ENCODE results near the gene CHTOP.
A peak's percentile ranks its signal among the peaks of the same experiment; 100 is the strongest.
"Not testable (repeated sequence)": the region's sequence is repeated elsewhere in the genome, so short reads cannot be mapped to it uniquely, and the experiment has no call there.

CHTOP gene

DNA sequence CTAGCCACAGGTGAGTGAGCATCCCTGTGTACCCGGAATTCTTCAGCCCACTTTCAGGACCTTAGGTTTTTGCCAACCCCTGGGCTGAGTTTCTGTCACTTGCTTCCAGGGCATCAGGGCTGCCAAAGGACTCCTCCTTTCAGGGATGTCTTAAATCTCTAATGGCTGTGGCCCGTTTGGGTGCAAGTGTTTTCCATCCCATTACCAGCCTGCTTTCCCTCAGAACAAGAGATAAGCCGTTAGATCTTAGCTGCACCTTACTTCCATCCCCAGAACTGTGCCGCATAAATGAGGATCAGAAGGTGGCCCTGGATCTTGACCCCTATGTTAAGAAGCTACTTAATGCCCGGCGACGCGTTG, 25.3 kb downstream of the CHTOP start:
- no peak for DNase-seq (ENCODE audit: low read depth)

DNA sequence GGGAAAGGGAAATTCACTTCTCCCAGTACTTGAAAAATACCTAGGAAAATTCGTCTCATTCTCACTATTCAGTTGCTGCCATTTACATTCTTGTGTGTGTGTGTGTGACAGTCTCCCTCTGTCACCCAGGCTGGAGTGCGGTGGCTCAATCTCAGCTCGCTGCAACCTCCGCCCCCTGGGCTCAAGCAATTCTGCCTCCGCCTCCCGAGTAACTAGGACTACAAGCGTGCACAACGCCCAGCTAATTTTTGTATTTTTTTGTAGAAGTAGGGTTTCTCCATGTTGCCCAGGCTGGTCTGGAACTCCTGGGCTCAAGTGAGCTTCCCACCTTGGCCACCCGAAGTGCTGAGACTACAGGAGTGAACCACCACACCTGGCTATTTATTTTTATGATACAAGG, 25.8 kb downstream of the CHTOP start:
- no peak for DNase-seq (ENCODE audit: low read depth)

DNA sequence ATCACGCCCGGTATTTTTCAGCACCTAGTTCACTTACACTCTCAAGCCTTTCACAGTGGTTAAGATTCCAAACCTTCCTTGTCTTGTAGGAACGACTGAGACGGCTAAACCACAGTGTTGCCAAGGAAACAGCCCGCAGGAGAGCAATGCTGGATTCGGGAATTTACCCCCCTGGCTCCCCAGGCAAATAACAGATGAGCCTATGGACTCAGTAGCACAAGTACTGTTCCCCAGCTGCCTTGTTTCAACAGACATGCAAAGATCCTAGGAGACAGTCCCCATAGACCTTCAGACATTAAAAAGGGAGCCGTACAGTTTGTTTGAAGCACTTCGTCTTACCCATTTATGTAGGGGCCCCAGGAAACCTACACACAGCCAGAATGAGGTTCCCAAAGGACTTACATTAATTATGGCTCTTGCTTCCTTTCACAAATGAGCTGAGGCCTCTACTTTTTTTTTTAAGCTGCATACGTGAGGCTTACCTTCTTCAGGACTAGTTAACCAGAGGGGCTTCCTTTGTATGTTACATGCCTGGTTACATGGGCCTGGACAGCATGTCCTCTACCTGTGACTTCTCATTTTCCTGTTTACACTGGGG, 27.3 kb downstream of the CHTOP start:
- no peak for DNase-seq (ENCODE audit: low read depth)

DNA sequence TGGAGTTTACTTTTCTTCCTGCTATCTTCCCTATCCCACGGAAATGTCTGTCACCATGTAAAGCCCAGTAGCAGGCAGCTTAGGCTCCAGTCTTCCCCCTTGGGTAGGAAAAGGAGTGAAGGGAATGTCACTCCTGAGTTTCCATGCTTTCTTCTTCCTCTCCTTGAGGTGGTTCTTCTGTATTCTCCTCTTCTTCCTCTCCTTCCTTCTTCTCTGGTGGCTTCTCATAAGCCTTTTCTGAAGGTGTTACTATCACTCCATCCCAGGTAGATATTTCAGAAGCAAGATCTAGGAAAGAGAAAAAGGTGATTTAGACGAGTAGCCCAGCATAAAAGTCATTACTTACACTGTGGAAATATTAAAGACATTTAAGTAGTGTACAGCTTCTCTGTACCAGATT, 28.4 kb downstream of the CHTOP start:
- DNase-seq (ENCODE audit: low read depth) = no peak

DNA sequence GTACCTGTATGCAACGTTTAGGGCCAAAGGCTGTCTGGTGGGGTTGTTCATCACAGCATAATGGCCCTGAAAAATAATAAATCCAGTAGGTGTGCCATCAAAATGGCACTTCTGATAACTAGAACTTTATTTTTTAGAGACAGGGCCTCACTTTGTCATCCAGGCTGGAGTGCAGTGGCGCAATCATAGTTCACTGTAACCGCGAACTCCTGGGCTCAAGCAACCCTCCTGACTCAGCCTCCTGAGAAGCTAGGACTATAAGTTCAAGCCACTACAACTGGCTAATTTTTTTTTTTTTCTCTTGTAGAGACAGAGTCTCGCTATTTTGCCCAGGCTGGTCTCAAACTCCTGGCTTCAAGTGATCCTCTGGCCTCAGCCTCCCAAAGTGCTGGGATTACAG, 29.3 kb downstream of the CHTOP start:
- DNase-seq (ENCODE audit: low read depth) = no peak

DNA sequence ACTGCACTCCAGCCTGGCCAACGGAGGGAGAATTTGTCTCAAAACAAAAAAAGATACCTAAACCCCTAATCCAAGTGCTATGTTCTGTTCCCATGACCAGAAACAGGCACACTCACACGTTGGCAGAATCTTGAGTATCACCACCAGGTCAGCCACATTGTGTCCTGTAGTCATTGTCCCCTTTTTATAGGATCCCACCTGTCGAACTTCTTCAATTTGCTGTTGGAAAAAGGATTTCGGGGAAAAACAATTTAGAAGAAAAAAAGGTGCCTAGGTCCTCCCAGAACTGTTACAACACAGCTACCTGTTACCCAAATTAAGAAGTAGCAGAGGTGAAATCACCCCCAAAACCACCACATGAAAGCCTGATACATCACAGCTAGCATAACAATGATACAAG, 33.6 kb downstream of the CHTOP start:
- no peak for DNase-seq (ENCODE audit: low read depth)

DNA sequence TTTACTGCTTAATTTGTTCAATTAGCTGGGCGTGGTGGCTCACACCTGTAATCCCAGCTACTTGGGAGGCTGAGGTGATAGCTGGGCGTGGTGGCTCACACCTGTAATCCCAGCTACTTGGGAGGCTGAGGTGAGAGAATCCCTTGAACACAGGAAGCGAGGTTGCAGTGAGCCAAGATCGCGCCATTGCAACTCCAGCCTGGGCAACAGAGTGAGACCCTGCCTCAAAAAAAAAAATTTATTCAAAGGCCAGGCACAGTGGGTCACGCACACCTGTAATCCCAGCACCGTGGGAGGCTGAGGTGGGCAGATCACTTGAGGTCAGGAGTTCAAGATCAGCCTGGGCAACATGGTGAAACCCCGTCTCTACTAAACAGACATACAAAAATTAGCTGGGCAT, 34.8 kb downstream of the CHTOP start:
- not testable (repeated sequence) for DNase-seq (ENCODE audit: low read depth)

DNA sequence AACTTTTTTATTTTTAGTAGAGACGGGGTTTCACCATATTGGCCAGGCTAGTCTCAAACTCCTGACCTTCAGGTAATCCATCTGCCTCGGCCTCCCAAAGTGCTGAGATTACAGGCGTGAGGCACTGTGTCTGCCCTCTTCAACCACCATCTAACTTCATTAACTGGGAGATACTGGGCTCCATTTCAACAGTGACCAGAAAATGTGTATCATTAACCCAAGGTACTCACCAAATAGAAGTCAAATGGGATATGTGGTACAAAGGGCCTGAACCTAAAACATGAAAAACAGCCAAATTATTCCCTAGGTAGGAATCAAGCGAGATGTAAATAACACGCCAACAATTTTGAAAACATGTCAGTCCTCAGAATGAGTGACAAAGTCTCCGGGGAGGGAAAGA, 35.7 kb downstream of the CHTOP start:
- DNase-seq (ENCODE audit: low read depth) = no peak

DNA sequence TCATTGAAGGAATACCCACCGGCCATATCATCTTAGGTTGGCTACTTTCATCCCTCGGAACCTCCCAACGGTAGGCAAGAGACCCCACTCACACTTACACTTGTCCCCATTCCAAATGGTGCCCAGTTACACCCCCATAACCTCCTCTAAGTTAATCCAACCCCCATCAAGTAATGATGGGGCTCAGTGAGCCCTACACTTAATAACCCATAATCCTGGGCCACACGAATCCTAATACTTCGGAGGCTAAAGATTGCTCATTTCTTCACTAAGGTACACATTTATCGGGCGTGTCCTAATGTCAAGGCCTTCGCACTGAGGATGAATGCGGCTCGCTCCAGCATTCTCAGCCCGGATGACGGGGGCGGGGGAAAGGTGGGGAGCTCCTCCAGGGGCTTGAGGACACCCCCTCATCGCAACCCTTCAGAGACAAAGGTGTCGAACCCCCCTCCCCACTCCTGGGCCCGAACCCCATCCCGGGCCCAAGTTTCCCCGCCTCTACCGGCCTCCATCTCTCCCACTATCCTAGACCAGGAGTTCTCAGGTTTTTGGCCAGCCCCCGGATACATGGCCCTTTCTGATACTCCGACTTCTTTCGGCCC, 36.5 kb downstream of the CHTOP start:
- no peak for DNase-seq (ENCODE audit: low read depth)

DNA sequence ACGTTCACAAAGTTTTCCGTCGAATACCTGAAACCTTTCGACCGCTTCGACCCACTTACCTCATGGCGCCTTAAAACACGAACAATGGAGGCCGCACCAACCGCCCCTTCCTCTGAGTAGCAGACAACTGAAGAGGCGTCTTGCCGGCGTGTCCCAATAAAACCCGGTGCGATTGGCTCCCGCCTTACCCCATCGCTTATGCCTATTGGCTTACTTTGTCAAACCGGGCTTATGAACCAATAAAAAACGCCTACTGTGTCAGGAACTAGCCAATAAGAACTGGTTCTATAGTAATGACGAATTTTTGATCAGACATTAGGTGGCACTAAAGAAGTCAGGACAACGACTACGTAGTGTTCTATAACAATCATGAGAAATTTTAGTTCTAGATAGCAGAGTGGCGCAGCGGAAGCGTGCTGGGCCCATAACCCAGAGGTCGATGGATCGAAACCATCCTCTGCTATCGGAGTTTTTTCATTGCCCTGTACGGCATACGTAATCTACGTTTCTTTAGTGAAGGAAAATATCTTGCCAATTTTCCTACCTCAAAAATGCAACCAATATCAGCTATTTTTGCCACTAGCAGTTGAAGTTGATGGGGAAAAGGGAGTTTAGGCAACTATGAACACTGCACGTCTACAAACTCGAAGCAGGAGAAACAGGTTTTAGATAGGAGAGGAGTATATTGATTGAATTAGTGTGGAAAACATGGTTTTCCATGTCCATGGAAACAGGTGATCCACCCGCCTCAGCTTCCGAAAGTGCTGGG, 37.2 kb downstream of the CHTOP start, which contains the start of gene ILF2:
Gene ILF2 (minus strand): TSS at position 135 of the 769 bp plus-strand sequence. CDS start 71 bp downstream, at position 64.
- DNase-seq (ENCODE audit: low read depth) = peak; percentile 100

DNA sequence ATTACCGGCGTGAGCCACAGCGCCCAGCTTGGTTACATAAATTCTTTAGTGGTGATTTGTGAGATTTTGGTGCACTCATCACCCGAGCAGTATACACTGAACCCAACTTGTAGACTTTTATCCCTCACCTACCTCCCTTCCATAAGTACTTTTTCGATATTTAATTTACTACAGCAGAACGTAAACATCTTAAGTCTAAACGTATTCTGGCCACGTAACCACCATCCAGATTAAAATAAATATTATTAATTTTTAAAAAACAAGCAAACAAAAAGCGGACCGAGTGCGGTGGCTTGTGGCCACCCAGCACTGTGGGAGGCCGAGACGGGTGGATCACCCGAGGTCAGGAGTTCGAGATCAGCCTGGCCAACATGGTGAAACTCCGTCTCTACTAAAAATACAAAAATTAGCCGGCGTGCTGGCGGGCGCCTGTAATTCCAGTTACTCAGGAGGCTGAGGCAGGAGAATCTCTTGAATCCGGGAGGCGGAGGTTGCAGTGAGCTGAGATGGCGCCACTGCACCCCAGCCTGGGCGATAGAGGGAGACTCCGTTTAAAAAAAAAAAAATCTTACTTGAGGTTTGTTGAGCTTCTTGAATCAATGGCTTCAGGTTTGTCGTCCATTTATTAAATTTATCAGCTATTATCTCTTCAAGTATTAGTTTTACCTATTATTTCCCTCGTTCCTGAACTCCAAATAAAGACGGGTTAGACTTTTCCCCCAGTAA, 37.9 kb downstream of the CHTOP start:
- DNase-seq (ENCODE audit: low read depth) = not testable (repeated sequence)

DNA sequence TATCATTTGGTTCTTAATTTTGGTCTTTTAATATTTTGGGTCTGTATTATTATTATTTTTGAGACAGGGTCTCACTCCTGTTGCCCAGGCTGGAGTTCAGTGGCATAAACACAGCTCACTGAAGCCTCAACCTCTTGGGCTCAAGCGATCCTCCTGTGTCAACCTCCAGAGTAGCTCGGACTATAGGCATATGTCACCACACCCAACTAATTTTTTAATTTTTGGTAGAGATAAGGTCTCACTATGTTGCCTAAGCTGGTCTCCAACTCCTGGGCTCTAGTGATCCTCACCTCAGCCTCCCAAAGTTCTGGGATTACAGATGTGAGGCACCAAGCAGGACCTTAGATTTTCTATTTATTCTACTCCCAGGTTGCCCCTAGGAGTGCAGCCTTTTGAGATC, 39.6 kb downstream of the CHTOP start:
- DNase-seq (ENCODE audit: low read depth) = no peak

DNA sequence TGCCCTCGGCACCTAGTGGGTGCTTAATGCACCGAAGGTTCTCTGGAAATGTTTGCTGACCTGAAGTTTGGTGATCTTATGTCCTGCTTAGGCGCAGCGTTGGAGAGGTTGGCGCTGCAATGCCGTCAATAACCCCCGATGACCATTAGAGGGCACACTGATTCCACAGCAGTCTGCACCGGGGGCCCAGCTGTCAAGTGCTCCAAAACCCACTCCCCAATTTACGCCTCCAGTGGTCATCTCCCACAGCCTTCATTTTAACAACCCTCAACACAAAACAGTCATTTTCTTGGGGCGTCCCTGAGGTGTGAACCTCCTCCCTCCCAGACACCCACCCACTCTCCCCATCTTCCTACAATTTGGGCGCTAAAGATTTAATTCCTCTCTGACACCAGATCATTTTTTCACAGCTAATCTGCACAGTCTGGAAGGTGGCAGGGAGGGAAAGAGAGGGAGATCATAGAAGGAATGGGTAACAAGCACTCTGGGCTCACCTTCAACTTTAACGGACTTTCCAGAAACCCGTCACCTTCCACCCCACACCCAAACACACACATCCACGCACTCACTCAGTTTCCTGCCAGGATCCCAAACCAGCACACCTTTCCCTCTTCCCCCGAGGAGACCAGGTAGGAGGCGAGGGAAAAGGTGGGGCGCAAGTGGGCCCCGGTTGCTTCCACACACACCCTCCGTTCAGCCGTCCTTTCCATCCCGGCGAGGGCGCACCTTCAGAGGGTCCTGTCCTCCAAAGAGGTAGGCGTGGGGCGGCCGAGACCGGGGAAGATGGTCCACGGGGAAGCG, 44.1 kb downstream of the CHTOP start:
- DNase-seq (ENCODE audit: low read depth) = no peak

DNA sequence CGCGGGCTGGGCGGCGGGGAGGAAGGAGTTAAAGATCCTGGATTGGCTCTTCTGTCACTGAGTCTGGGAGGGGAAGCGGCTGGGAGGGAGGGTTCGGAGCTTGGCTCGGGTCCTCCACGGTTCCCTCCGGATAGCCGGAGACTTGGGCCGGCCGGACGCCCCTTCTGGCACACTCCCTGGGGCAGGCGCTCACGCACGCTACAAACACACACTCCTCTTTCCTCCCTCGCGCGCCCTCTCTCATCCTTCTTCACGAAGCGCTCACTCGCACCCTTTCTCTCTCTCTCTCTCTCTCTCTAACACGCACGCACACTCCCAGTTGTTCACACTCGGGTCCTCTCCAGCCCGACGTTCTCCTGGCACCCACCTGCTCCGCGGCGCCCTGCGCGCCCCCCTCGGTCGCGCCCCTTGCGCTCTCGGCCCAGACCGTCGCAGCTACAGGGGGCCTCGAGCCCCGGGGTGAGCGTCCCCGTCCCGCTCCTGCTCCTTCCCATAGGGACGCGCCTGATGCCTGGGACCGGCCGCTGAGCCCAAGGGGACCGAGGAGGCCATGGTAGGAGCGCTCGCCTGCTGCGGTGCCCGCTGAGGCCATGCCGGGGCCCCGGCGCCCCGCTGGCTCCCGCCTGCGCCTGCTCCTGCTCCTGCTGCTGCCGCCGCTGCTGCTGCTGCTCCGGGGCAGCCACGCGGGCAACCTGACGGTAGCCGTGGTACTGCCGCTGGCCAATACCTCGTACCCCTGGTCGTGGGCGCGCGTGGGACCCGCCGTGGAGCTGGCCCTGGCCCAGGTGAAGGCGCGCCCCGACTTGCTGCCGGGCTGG, 44.9 kb downstream of the CHTOP start, which contains the start of gene NPR1:
Gene NPR1 (plus strand): TSS at position 170 of the 818 bp plus-strand sequence. CDS start 421 bp downstream, at position 591.
- DNase-seq (ENCODE audit: low read depth) = no peak

DNA sequence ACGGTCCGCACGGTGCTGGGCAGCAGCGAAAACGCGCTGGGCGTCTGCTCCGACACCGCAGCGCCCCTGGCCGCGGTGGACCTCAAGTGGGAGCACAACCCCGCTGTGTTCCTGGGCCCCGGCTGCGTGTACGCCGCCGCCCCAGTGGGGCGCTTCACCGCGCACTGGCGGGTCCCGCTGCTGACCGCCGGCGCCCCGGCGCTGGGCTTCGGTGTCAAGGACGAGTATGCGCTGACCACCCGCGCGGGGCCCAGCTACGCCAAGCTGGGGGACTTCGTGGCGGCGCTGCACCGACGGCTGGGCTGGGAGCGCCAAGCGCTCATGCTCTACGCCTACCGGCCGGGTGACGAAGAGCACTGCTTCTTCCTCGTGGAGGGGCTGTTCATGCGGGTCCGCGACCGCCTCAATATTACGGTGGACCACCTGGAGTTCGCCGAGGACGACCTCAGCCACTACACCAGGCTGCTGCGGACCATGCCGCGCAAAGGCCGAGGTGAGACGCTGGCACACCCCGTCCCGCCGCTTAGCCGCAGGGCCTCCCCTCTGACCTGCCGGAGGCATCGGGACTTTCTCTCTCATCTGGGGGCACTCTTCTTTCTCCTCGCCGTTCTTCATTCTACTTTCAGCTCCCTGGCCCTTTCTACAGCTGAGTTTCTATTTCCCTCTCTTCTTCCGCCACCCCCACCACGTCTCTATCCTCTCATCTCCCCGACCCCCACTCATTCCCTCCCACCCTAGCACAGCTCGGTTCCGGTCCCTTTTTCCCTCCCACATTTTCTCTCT, 45.7 kb downstream of the CHTOP start:
- no peak for DNase-seq (ENCODE audit: low read depth)

DNA sequence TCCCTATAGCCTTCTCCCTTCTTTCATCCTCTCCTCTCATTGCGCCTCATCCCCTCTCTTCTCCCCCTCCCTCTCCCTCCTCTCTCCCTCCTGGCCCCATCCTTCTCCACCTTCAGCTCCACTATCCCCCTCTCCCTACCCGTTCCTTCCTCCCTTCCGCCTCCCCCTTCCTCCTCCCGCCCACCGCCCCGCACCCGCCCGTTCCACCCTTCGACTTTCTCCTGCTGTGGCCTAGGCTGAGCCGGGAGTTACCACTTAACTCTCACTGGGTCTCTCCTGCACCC, 46.2 kb downstream of the CHTOP start:
- no peak for DNase-seq (ENCODE audit: low read depth)

DNA sequence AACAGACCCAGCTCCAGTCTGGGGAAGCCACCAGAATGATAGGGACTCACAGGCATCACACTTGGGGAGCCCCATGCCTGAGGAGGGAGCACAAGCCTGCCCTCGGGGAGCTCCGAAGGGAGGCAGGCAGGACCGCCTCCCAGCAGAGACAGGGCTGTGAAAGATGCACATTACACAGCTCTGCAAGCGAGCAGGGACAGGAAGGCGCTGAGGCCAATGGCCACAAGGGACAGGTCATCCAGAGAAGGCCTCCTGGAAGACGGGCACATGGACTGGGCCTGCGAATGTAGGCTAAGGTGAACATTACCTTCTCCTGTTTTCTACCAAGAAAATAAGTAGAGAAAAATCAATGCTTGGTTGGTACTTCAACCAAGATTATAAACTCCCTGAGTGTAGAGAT, 48.9 kb downstream of the CHTOP start:
- DNase-seq (ENCODE audit: low read depth) = no peak

DNA sequence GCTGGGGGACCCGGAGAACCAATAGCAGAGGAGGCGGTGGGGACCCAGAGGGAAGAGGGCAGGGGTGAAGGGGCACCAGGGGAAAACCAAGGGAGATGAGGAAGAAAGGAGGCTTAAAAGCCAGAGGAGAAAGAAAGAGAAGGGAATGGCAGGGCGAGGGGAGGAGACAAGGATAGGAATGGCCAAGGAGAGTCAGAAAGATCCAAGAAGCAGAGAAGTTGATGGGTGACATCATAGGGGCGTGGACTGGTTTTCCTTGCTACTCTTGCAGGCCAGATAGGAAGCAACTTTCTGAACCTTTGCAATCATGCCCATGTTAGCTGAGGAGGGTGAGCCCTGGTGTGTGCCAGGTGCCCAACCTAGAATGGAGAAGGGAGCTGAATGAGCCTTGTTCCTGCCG, 50.0 kb downstream of the CHTOP start:
- DNase-seq (ENCODE audit: low read depth) = no peak

DNA sequence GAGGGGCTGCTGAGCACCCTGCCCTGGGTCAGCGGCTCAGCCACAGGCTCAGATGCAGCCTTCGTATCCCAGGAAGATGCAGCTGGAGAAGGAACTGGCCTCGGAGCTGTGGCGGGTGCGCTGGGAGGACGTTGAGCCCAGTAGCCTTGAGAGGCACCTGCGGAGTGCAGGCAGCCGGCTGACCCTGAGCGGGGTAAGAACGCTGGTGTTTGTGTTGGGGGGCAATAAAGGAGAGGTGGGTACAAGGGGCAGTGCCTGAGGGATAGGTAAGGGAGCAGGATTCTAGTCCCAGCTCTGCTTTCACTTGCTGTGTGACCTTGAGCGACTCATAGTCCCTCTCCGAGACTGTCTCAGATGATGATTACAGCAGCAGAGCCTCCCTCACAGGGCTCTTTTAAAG, 51.0 kb downstream of the CHTOP start:
- DNase-seq (ENCODE audit: low read depth) = no peak

DNA sequence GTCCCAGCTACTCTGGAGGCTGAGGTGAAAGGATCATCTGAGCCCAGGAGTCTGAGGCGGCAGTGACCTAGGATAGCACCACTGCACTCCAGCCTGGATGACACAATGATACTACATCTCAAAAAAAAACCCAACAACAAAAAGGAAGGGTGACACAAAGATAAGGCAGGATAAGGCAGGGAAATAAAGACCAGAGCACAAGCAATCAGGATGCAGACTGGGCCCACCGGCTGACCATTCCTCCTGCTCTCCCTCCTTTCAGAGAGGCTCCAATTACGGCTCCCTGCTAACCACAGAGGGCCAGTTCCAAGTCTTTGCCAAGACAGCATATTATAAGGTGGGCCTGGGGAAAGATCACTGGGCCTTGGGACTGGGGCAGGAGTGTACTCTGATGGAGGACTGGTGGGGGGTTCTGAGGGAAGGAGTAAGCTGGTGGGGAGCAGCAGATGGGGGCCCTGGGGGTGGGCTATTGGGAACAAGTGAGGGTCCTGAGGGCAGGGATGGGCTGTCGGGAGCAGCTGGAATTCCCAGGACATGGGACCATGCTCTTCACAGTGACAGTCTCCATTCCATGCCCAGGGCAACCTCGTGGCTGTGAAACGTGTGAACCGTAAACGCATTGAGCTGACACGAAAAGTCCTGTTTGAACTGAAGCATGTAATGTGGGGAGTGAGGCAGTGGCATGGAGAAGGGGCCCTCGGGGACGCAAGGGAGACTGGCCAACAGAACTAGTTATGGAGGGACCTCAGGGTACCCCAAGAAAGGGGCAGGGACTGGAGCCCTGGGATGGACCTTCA, 51.9 kb downstream of the CHTOP start:
- DNase-seq (ENCODE audit: low read depth) = no peak
